Measurements from ENCODE around the gene FBXO36. TPM values are rescaled to one million over a fixed set of nuclear protein-coding genes. Genes with fewer than 3 reads are reported as not detected.
A peak's percentile ranks its signal among the peaks of the same experiment; 100 is the strongest.

FBXO36 gene
- total and polyA plus RNA-seq, 10 of the 15 experiments (the other 5 are each of a cell fraction or from before 2014, with no cell fraction given), result 0.79 to 2.7 (median 1.3) TPM

DNA sequence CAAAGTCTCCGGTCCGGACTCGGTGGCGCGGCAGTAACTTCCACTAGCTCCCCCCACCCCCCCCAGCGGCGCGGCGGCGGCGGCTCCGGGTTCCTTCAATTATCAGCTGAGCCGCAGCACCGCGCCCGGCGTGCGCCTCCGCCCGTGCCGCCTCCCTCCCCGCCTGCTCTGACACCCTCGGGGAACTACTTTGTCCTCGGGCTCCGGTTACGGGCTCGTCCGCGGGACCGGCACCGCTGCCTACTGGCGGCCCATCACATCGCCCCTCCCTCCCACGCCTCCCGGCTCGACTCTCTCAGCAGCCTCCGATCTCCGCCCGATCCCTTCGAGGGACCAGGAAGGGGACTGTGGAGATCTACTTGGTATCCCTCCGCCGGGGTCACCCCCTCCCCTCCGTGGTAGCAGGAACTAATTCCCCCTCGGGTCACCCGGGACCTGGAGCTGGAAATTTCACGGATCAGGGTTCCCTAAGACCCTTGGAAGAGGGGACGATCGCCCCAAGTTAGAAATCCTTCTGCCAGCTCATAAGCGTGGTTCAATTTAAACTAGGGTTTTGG, 333 bp upstream of the FBXO36 start, which contains the start of gene TRIP12 (continued):
- TF ChIP-seq SPI1 (IDR thresholded peaks at IDR 0.05; ENCODE audit: borderline replicate concordance, insufficient read depth, low read depth, low read length) (no peak), CBX5 (IDR thresholded peaks at IDR 0.05; ENCODE audit: low read depth) (no peak), GATAD2B (conservative IDR thresholded peaks at IDR 0.05; ENCODE audit: low read depth) (peak; percentile 66), HDAC6 (IDR thresholded peaks at IDR 0.05; ENCODE audit: unreplicated experiment) (no peak), STAT3 (IDR thresholded peaks at IDR 0.05; ENCODE audit: low read depth, low read length) (no peak), ZNF207 (IDR thresholded peaks at IDR 0.05; ENCODE audit: borderline replicate concordance) (peak; percentile 90; the same call in 1 of the 2 replicates), STAT1 (conservative IDR thresholded peaks at IDR 0.05) (0 out of 2 replicates have a peak, but pooled peaks have one; percentile 53), ZNF622 (IDR thresholded peaks at IDR 0.05) (no peak), IRF4 (IDR thresholded peaks at IDR 0.05; ENCODE audit: low read depth, low read length) (no peak), CREM (IDR thresholded peaks at IDR 0.05; ENCODE audit: low read depth) (peak; percentile 70), JUND (IDR thresholded peaks at IDR 0.05; ENCODE audit: low read depth, low read length) (no peak), MYB (IDR thresholded peaks at IDR 0.05; ENCODE audit: borderline replicate concordance, low read depth, low read length) (no peak), KLF5 (IDR thresholded peaks at IDR 0.05; ENCODE audit: partially characterized antibody) (peak; percentile 73), SP1 (IDR thresholded peaks at IDR 0.05; ENCODE audit: low read depth, low read length) (peak; percentile 66), NFYB (IDR thresholded peaks at IDR 0.05; ENCODE audit: insufficient read depth, low read depth, low read length) (peak; percentile 28; the same call in 1 of the 2 replicates), RELA (IDR thresholded peaks at IDR 0.05; ENCODE audit: borderline replicate concordance, partially characterized antibody) (peak; percentile 69), PML (IDR thresholded peaks at IDR 0.05; ENCODE audit: low read length) (peak; percentile 18; the same call in 1 of the 2 replicates), TAF1 (IDR thresholded peaks at IDR 0.05; ENCODE audit: borderline replicate concordance, low read depth, low read length) (peak; percentile 68; the same call in 1 of the 2 replicates), JUNB (IDR thresholded peaks at IDR 0.05) (no peak; the same call in 1 of the 2 replicates)
- TF ChIP-seq, protein P1, sequence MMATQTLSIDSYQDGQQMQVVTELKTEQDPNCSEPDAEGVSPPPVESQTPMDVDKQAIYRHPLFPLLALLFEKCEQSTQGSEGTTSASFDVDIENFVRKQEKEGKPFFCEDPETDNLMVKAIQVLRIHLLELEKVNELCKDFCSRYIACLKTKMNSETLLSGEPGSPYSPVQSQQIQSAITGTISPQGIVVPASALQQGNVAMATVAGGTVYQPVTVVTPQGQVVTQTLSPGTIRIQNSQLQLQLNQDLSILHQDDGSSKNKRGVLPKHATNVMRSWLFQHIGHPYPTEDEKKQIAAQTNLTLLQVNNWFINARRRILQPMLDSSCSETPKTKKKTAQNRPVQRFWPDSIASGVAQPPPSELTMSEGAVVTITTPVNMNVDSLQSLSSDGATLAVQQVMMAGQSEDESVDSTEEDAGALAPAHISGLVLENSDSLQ (IDR thresholded peaks at IDR 0.05), result peak; percentile 38; the same call in 1 of the 2 replicates
- TF ChIP-seq, protein P2, sequence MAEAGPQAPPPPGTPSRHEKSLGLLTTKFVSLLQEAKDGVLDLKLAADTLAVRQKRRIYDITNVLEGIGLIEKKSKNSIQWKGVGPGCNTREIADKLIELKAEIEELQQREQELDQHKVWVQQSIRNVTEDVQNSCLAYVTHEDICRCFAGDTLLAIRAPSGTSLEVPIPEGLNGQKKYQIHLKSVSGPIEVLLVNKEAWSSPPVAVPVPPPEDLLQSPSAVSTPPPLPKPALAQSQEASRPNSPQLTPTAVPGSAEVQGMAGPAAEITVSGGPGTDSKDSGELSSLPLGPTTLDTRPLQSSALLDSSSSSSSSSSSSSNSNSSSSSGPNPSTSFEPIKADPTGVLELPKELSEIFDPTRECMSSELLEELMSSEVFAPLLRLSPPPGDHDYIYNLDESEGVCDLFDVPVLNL (IDR thresholded peaks at IDR 0.05; ENCODE audit: low read depth, low read length), result no peak
- TF ChIP-seq, protein P3, sequence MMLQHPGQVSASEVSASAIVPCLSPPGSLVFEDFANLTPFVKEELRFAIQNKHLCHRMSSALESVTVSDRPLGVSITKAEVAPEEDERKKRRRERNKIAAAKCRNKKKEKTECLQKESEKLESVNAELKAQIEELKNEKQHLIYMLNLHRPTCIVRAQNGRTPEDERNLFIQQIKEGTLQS (IDR thresholded peaks at IDR 0.05; ENCODE audit: borderline replicate concordance, extremely low read depth, low read depth, low read length), result no peak
- TF ChIP-seq, protein P4, sequence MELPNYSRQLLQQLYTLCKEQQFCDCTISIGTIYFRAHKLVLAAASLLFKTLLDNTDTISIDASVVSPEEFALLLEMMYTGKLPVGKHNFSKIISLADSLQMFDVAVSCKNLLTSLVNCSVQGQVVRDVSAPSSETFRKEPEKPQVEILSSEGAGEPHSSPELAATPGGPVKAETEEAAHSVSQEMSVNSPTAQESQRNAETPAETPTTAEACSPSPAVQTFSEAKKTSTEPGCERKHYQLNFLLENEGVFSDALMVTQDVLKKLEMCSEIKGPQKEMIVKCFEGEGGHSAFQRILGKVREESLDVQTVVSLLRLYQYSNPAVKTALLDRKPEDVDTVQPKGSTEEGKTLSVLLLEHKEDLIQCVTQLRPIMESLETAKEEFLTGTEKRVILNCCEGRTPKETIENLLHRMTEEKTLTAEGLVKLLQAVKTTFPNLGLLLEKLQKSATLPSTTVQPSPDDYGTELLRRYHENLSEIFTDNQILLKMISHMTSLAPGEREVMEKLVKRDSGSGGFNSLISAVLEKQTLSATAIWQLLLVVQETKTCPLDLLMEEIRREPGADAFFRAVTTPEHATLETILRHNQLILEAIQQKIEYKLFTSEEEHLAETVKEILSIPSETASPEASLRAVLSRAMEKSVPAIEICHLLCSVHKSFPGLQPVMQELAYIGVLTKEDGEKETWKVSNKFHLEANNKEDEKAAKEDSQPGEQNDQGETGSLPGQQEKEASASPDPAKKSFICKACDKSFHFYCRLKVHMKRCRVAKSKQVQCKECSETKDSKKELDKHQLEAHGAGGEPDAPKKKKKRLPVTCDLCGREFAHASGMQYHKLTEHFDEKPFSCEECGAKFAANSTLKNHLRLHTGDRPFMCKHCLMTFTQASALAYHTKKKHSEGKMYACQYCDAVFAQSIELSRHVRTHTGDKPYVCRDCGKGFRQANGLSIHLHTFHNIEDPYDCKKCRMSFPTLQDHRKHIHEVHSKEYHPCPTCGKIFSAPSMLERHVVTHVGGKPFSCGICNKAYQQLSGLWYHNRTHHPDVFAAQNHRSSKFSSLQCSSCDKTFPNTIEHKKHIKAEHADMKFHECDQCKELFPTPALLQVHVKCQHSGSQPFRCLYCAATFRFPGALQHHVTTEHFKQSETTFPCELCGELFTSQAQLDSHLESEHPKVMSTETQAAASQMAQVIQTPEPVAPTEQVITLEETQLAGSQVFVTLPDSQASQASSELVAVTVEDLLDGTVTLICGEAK (IDR thresholded peaks at IDR 0.05; ENCODE audit: borderline replicate concordance), result peak; percentile 91

Measured in GM12878 (cell line).